Activated CD8-positive, alpha-beta memory T cell treated with anti-CD3 and anti-CD28 coated beads for 1 hour (primary cell): ENCODE measurements around the gene ZFHX3.
"Not testable (repeated sequence)": the region's sequence is repeated elsewhere in the genome, so short reads cannot be mapped to it uniquely, and the experiment has no call there.

Experiments used
- DNase-seq, 2 donors: peaks; one replicate each; pipeline ENCODE4 v3.0.0-alpha.2; 2020; ENCODE audit warnings: low read depth in 1 of 2; ENCODE audit errors: extremely low read depth in 1 of 2

Gene ZFHX3, protein sequence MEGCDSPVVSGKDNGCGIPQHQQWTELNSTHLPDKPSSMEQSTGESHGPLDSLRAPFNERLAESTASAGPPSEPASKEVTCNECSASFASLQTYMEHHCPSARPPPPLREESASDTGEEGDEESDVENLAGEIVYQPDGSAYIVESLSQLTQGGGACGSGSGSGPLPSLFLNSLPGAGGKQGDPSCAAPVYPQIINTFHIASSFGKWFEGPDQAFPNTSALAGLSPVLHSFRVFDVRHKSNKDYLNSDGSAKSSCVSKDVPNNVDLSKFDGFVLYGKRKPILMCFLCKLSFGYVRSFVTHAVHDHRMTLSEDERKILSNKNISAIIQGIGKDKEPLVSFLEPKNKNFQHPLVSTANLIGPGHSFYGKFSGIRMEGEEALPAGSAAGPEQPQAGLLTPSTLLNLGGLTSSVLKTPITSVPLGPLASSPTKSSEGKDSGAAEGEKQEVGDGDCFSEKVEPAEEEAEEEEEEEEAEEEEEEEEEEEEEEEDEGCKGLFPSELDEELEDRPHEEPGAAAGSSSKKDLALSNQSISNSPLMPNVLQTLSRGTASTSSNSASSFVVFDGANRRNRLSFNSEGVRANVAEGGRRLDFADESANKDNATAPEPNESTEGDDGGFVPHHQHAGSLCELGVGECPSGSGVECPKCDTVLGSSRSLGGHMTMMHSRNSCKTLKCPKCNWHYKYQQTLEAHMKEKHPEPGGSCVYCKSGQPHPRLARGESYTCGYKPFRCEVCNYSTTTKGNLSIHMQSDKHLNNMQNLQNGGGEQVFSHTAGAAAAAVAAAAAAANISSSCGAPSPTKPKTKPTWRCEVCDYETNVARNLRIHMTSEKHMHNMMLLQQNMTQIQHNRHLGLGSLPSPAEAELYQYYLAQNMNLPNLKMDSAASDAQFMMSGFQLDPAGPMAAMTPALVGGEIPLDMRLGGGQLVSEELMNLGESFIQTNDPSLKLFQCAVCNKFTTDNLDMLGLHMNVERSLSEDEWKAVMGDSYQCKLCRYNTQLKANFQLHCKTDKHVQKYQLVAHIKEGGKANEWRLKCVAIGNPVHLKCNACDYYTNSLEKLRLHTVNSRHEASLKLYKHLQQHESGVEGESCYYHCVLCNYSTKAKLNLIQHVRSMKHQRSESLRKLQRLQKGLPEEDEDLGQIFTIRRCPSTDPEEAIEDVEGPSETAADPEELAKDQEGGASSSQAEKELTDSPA (N-terminal part only)

DNA sequence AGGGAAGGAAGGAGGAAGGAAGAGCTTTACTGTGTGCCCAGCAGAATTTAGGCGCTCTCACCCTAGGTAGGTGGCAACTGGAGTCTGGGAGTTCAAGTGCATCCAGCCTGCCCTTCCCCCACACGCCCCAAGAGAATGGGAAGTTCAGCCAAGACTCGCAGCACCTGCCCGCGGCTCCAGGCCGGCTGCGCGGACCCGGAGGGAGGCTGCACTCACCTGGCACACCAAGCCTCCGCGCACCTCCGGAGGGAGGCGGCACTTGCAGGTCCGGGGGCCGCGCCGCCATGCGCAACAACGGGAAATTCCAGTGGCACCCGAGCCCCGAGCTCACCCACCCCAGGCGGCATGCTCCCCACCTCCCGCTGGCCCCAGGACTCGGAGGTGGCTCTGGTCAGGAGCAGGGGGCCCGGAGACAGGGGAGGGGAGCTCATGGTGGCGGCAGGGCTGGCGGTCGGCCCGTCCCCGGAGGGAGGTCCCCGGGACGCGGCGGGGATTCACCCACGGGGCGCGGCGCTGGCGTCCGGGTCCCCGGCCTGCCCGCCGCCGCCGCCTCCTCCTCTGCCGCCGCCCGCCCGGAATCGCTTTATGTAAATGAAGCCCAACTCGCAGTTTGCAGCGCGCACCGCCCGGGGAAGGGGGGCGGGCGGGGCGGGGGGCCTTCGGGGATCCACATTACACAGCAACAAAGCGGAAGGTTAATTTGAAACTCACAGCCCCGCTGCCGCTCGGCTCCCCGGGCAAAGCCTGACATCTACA is at the start of gene ZFHX3:
Gene ZFHX3 (minus strand): TSS at position 593 of the 756 bp plus-strand sequence. CDS start 87,983 bp downstream, outside the sequence.
- no peak for DNase-seq

DNA sequence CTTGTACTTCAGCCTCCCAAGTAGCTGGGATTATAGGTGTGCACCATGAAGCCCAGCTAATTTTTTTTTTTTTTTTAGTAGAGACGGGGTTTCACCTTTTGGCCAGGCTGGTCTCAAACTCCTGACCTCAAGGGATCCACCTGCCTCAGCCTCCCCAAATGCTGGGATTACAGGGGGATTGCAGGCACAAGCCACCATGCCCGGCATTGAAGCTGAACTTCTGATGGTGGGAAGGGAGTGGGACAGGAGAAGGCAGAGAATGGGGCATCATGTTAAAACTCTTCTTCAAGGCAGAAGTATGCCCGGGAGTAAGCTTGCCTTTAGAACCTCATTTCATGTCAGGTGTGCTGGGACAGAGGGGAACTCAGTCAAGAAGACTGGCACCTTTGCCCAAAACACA is 48.6 kb upstream of the ZFHX3 start:
- DNase-seq = no peak

DNA sequence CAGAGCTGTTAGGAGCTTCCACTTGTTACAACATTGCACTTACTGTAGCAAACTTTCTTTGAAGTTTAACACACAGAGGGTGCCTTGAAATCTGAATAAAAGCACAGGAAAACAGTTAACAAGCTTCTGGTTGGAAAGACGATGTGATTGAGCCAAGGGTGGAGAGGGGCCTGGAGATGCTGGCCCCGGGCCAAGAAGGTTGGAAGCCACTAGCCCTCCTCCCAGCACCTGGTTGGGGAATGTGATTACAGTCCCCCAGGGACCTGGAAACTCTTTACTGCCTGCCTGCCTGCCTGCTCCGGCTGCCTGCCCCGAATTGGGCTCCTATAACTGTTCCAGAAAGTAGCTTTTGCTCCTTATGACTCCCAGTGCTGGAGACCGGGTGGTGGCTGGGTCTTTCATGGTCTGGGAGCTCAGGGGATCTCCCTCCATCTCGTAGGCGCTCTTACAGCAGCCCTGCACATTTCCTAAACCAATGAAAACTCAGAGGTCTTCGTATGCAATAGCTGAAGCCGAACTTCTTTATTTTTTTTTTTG is 48.0 kb upstream of the ZFHX3 start:
- no peak for DNase-seq

DNA sequence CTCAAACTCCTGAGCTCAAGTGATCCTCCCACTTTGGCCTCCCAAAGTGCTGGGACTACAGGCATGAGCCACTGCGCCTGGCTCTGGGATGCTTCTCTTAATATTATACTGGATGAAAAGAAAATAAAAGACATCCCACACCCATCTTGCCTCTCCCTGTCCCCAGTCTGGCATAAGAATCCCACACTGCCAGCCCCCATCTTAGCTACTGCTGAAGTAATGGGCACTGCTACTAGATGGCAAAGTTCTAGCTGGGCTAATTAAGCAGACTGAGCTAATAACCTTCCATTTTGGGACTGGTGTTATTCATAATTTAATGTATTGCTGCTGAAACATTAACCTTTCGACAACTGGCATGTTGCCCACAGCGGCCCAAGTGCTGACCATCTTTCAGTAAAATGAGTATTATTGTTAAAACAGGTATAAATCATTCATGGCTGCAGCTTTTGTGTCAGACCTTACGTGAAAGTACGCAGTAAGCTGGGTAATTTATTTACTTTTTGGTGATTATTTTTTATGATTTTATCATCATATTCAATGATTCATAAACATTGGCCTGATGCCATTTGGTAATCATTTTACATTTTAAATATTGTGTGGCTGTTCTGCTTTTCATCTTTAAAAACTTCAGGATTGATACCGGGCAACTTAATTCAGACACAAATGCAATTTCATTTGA is 47.4 kb upstream of the ZFHX3 start:
- DNase-seq = no peak

DNA sequence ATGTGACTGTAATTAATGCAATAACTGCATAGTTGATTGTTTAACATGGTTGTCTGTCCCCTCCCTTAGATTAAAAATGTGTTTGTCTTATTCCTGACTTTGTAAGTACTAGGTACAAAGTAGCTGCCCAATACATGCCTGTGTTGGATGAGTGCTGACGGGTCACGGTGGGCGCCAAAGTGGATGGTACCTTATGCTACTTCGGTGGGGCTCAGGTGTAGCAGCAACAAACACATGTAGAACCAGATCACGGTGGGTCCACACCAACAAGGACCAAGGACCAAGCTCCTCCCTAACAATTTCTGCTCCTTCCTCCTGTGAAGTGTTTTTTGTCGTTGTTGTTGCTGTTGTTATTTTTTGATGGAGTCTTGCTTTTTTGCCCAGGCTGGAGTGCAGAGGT is 46.4 kb upstream of the ZFHX3 start:
- no peak for DNase-seq

DNA sequence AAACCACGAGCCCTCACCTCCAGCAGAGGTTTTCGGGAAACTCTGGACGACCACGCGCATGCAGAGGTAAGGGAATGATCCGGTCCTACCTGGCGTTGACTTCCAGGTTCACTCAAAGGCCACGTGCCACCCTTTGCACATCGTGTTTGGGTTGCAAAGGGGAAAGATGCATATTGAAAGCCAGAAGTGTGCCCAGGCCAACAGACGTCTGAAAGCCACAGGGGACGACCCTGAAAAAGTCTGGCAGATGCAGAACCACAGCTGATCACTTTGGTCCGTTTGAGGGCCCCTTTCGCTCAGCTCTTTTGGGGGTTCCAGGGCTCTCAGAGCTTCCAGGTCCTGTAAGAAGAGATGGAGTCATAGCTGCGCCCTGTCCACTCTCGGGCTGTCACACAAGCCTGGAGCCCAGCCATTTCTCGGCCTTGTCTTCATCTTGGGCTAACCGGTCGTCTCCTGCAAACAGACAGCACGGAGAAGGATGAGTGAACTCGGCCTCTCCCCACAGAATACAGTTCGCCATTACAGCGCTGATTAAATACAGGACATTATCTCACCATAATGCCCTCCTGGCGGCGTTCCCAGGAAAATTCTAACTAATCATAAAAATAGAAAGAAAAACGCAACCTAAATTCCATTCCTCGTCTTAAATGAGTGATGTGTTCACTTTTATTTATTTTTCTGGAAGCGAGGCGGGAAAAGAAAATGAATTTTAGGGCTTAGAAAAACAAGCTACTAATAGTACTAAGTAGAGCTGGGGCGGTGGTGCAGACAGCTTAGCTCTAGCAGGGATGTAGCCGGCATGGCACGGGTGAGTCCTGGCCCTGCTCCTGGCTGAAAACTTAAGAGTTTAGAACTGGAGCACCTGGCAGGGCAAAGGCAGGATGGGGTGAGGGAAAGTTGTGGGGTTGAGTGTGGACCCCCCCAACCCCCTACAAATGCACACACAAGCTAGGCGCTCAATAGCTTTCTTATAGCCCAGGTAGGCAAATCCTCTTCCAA is 45.5 kb upstream of the ZFHX3 start:
- no peak for DNase-seq

DNA sequence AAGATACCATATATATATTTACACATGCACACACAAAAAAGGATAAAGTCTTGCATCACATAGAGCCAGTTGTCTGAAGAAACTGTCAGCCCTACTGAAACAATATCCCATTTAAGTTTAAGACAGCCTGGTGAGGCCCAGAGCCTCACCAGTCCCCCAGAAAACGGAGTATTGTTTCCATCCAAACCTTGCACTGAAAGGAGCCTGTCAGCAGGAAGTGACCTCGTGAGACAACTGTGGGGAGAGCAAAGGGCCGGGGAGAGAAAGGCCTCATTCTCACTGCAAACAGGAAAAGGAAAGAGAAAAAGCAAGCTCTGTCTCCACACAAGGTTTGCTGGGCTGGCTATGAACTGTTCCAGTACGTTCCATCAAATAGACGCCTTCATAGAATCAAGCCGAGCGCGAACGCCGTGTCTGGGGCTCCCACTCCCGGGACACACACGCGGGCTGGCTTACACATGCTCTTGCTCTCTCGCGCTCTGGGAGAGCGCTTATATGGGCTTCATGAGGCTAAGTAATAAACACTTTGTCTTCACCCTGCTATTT is 44.4 kb upstream of the ZFHX3 start:
- DNase-seq = no peak

DNA sequence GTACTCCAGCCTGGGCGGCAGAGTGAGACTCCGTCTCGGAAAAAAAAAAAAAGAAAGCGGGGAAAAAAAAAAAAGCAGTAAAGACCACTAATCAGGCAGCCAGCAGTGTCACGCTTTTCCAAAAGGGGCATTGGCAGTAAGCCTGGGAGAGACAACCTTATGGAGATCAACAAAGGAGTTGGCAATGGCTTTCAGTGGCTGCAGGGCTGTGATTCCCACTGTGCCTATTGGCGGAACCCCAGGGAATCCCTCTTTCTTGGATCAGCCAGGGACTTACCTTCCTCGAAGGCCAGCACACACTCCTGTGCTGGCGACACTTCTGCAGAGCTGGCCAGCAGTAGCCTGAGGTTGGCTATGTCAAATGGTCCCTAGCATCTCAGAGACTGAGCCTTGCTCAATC is 43.2 kb upstream of the ZFHX3 start:
- no peak for DNase-seq

DNA sequence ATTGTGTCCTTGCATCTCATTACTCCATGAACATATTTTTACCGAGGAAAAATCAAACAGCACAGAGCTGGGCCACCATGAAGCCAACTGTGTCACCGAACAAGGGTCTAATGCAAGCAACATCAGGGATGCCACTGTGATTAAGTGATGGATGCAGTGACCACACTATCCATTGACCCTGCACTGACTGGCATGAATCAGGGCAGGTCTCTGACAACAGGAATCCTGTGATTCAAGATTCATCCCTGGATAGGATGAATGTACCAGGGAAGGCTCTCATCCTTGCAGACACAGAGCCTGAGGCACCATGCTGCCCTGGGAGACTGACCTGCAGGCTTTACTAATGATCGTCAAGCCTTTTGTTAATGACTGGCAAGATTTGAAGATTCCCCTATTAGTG is 41.5 kb upstream of the ZFHX3 start:
- no peak for DNase-seq

DNA sequence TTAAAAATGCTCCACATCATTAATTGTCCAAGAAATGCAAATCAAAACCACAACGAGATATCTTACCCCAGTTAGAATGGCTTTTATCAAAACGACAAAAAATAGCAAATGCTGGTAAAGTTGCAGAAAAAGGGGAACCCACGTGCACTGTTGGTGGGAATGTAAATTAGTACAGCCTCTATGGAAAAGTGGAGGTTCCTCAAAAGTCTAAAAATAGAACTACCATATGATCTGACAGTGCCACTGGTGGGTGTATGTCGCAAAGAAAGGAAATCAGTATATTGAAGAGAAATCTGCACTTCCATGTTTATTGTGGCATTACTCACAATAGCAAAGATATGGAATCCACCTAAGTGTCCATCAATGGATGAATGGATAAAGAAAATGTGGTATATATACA is 38.2 kb upstream of the ZFHX3 start:
- no peak for DNase-seq

DNA sequence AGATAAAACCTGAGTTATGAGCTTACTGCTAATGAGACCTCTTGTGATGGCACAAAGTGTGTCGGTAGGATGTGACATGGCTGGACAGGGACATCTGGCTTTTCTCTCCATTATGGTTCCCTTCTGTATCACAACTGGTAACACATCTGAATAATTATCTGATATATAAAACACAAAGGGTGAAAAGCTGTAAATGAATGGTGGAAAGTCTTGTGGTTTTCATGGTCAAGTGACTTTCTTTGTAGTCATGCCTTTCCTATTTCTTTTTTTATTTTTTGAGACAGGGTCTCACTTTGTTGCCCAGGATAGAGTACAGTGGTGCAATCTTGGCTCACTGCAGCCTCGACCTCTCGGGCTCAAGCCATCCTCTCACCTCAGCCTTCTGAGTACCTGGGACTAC is 35.3 kb upstream of the ZFHX3 start:
- no peak for DNase-seq

DNA sequence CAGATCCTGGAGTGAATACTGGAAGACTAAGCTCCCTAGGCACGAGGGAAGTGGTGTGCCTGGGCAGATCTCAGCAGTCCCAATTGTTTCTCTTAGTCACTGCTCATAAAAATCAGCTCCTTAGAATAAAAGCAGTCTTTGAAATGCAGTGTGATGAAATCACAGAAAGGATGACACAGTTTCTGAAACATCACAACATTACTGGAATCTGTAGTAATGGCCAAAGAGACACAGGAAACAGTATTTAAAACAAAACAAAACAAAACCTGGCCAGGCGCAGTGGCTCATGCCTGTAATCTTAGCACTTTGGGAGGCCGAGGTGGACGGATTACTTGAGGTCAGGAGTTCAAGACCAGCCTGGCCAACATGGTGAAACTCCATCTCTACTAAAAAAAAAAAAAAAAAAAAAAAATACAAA is 34.7 kb upstream of the ZFHX3 start:
- not testable (repeated sequence) for DNase-seq

DNA sequence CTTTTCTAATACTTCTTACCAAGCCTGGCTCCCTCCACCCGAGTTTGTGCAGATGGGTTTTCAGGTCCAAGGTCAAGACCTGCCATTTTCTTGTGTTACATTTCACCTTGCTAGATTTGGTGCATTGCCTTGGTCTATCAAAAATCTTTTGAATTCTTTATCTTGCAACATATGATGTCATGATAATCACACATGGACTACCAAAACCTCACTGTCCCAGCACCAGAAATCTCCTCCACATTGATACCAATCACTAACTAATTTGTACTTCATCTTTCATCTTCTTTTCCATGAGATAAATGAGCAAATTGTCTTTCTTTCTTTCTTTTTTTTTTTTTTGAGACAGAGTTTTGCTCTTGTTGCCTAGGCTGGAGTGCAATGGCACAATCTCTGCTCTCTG is 33.0 kb upstream of the ZFHX3 start:
- no peak for DNase-seq

DNA sequence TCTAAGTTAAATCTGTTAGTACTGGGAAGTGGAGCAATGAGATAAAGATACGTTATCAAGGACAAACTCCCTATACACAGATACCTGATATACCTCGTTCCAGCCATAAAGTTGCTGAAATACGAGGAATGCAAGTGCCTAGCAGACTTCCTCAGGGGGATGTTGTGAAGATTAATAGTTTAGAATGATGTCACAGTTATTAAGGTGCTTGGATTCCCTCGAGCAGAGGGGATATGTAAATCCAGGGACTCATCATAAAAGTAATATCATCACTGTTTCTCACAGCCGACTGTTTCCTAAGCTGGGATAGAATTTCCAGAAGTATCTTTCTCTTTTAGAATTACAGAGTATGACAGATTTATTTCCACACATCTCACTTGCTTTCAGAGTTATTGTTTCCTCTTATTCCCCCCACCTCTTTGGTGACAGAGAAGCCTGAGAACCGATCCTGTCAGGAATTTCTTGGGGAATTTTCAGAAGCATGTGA is 28.4 kb upstream of the ZFHX3 start:
- no peak for DNase-seq

DNA sequence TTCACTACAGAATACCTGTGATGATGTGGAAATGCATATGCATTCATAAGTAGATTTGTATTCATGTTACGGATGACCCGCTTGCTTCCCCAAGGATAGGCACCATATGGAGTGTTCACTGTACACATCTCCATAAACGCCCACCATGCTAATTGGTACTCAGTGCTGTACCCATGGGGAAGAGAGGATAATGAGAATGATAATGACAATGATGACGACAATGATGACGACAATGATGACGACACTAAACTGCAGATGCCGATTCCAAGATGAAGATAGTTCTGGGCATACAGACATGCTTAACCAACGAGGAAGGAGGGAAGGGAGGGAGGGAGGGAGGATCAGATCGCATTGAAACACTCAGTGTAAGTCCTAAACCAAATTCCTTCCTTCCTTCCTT is 26.5 kb upstream of the ZFHX3 start:
- DNase-seq = no peak

DNA sequence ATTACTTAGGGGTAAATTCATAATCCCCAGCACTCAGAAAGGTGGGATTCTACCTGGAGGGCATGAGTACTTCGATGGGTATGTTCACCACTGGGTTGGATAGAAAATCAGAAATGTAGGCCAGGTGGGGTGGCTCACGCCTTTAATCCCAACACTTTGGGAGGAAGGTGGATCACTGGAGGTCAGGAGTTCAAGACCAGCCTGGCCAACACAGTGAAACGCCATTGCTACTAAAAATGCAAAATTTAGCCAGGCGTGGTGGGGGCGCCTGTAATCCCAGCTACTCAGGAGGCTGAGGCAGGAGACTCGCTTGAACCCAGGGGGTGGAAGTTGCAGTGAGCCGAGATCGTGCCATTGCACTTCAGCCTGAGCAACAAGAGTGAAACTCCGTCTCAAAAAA is 24.1 kb upstream of the ZFHX3 start:
- not testable (repeated sequence) for DNase-seq

DNA sequence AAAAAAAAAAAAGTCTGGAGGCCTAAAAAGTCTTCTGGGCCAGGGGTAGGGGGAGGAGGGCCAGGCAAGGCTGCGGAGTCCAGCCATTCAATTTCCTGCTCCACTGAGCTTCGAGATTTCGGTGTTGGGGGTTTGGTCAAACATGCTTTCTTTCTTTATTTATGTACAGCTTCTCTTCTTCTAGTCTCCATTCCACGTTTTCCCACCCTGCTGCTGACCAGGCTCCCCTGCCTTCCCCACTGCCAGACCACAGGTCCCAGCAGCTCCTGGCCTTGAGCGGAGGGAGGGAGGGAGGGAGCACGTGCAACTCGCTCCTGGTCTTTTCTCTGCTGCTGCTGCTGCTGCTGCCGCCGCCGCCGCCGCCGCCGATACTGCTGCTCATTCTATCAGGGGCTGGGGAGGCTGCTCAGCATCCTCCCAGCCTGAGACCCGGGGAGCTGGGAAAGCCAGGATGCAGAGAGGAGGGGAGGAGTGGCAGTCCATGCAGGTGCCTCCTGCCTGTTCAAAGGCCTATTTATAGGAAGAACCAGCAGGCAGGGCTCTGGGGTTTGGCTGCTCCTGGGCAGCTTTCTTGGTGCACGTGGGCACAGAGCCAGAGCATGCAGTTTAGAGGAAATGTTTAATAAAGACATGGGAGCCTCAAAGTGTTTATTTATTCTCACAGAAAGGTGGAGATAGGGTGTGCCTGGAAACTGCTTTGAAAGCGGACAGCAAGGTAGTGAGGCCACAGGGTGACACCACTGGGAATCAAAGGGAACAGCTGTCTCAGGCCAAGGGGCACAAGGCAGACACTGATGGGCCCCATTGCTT is 23.4 kb upstream of the ZFHX3 start:
- no peak for DNase-seq
